HepG2 (cell line): ENCODE measurements around the gene TMEM237. TPM values are rescaled to one million over a fixed set of nuclear protein-coding genes. Genes with fewer than 3 reads are reported as not detected.

Experiments used
- BRF2 ChIP-seq: sonication (generic); formaldehyde crosslinking; IDR thresholded peaks from 2 replicates; pipeline ENCODE4 v1.8.1; 2022; ENCODE audit warnings: mild to moderate bottlenecking, missing genetic modification reagents
- HMGXB4 ChIP-seq, 2 experiments: sonication (generic) in 1 of 2; formaldehyde crosslinking in 1 of 2; IDR thresholded peaks; 2 replicates each; pipeline versions ENCODE4 v1.4.0 to v1.6.1; 2018 to 2020; ENCODE audit warnings: missing genetic modification reagents in 2 of 2, borderline replicate concordance in 1 of 2, low read depth in 1 of 2, mild to moderate bottlenecking in 1 of 2, missing biosample characterization in 1 of 2
- MTERF4 ChIP-seq: sonication (generic); formaldehyde crosslinking; IDR thresholded peaks from 2 replicates; pipeline ENCODE4 v1.8.0; 2023; ENCODE audit warnings: mild to moderate bottlenecking, missing genetic modification reagents
- NFE2L1 ChIP-seq: sonication (generic); formaldehyde crosslinking; IDR thresholded peaks from 2 replicates; pipeline ENCODE4 v1.4.0; 2020; ENCODE audit warnings: missing genetic modification reagents, mild to moderate bottlenecking, borderline replicate concordance
- NFYB ChIP-seq: sonication (generic); formaldehyde crosslinking; IDR thresholded peaks from 2 replicates; pipeline ENCODE4 v1.4.0; 2020; ENCODE audit warnings: missing genetic modification reagents
- POLR2A ChIP-seq, 2 experiments: IDR thresholded peaks; 2 replicates each; pipeline ENCODE4 v1.6.1; 2011; ENCODE audit warnings: low read depth in 2 of 2, low read length in 2 of 2, mild to moderate bottlenecking in 1 of 2, moderate library complexity in 1 of 2; ENCODE audit not compliant: insufficient read depth in 1 of 2
- REL ChIP-seq: sonication (generic); formaldehyde crosslinking; conservative IDR thresholded peaks from 2 replicates; pipeline ENCODE4 v1.8.0; 2022; ENCODE audit warnings: mild to moderate bottlenecking, missing genetic modification reagents, moderate library complexity
- SNAI1 ChIP-seq: sonication (generic); formaldehyde crosslinking; IDR thresholded peaks from 2 replicates; pipeline ENCODE4 v1.5.0; 2020; ENCODE audit warnings: mild to moderate bottlenecking, missing genetic modification reagents, borderline replicate concordance
- TP53 ChIP-seq: sonication (generic); formaldehyde crosslinking; conservative IDR thresholded peaks from 2 replicates; pipeline ENCODE4 v1.4.0; 2020; ENCODE audit warnings: missing genetic modification reagents
- ZBTB8A ChIP-seq: sonication (generic); formaldehyde crosslinking; IDR thresholded peaks from 2 replicates; pipeline ENCODE4 v1.4.0; 2020; ENCODE audit warnings: mild to moderate bottlenecking, low read depth, missing genetic modification reagents, borderline replicate concordance
- ZFX ChIP-seq: sonication (generic); formaldehyde crosslinking; IDR thresholded peaks from 2 replicates; pipeline ENCODE4 v1.4.0; 2020; ENCODE audit warnings: mild to moderate bottlenecking, low read depth, missing genetic modification reagents, moderate library complexity
- ZNF264 ChIP-seq: sonication (generic); formaldehyde crosslinking; IDR thresholded peaks from 2 replicates; pipeline ENCODE4 v1.4.0; 2020; ENCODE audit warnings: missing genetic modification reagents
- ZNF281 ChIP-seq: sonication (generic); formaldehyde crosslinking; IDR thresholded peaks from 2 replicates; pipeline ENCODE4 v1.4.0; 2020; ENCODE audit warnings: missing genetic modification reagents, borderline replicate concordance
- ZNF343 ChIP-seq: sonication (generic); formaldehyde crosslinking; IDR thresholded peaks from 2 replicates; pipeline ENCODE4 v1.4.0; 2020; ENCODE audit warnings: mild to moderate bottlenecking, missing genetic modification reagents
- ZNF674 ChIP-seq: sonication (generic); formaldehyde crosslinking; IDR thresholded peaks from 2 replicates; pipeline ENCODE4 v1.5.0; 2020; ENCODE audit warnings: low read depth, mild to moderate bottlenecking, missing genetic modification reagents
- ZNF687 ChIP-seq: sonication (generic); formaldehyde crosslinking; IDR thresholded peaks from 2 replicates; pipeline ENCODE4 v1.5.1; 2020; ENCODE audit warnings: mild to moderate bottlenecking, missing genetic modification reagents, moderate library complexity
- ZNF768 ChIP-seq: sonication (generic); formaldehyde crosslinking; IDR thresholded peaks from 2 replicates; pipeline ENCODE4 v1.4.0; 2020; ENCODE audit warnings: missing genetic modification reagents
- polyA plus RNA-seq, 8 experiments: library from polyadenylated mRNA; depleted of rRNA in 3 of 8; stranded (reverse) in 7 of 8; unstranded in 1 of 8; fragments of >200 nt; fragmentation: Illumina TruSeq in 4 of 8; extraction: Trizol in 4 of 8; gene quantifications; 2 replicates each; pipeline versions ENCODE4 v1.2.1 to v1.2.3, GENCODE V29; 2011 to 2016; ENCODE audit warnings: low read depth in 4 of 8, missing spikeins in 1 of 8, mixed read lengths in 1 of 8; ENCODE audit not compliant: insufficient read depth in 1 of 8
- total RNA-seq, 5 experiments: library from RNA; depleted of rRNA; stranded (reverse); fragments of >200 nt; fragmentation: Illumina TruSeq; extraction: Trizol; gene quantifications; 2 replicates each; pipeline ENCODE4 v1.2.3, GENCODE V29; 2016; ENCODE audit warnings: low read depth in 1 of 5

Gene TMEM237
- total and polyA plus RNA-seq, 2 of the 13 experiments (the other 11 are each of a cell fraction or from before 2014, with no cell fraction given): 21.8 to 36.1 TPM

GRCh38 chr2:201643216-201643890 lies at the start of gene TMEM237 (continued):
- TF ChIP-seq POLR2A (IDR thresholded peaks at IDR 0.05; ENCODE audit: insufficient read depth in 1 of 2, low read depth in 2 of 2, low read length in 2 of 2) (no peak; a peak in 1 of 4 replicates), NFE2L1 (CRISPR knock-in tag) (no peak), BRF2 (CRISPR knock-in tag) (no peak), TP53 (no peak), ZBTB8A (CRISPR knock-in tag) (no peak), ZNF768 (CRISPR knock-in tag) (peak; percentile 55; the same call in 1 of the 2 replicates), REL (CRISPR knock-in tag) (no peak), NFYB (CRISPR knock-in tag) (peak; percentile 4; the same call in 1 of the 2 replicates), HMGXB4 (CRISPR knock-in tag; IDR thresholded peaks at IDR 0.05; ENCODE audit: borderline replicate concordance in 1 of 2, low read depth in 1 of 2) (no peak; a peak in 1 of 4 replicates), ZNF281 (CRISPR knock-in tag) (peak; percentile 28; the same call in 1 of the 2 replicates), ZNF343 (CRISPR knock-in tag) (0 out of 2 replicates have a peak, but pooled peaks have one; percentile 7), ZNF264 (CRISPR knock-in tag) (0 out of 2 replicates have a peak, but pooled peaks have one; percentile 10), ZFX (CRISPR knock-in tag) (no peak; the same call in 1 of the 2 replicates), ZNF674 (0 out of 2 replicates have a peak, but pooled peaks have one; percentile 54), ZNF687 (CRISPR knock-in tag) (peak; percentile 75), SNAI1 (CRISPR knock-in tag) (no peak), MTERF4 (CRISPR knock-in tag) (no peak)
